A549 (cell line): ENCODE measurements around the gene TMEM273. TPM values are rescaled to one million over a fixed set of nuclear protein-coding genes. Genes with fewer than 3 reads are reported as not detected.

Source experiments
- ATAC-seq, 2 experiments: fragments of 200-7000 bp in 1 of 2; fragments of >200 bp in 1 of 2; cut with Nextera tagmentation in 1 of 2; cut with Tn5 transposase in 1 of 2; 3 replicates each; pipeline versions ENCODE4 v1.8.0 to v1.9.1; 2018 to 2020; ENCODE audit warnings: mild to moderate bottlenecking in 1 of 2, moderate library complexity in 1 of 2
- CTCF ChIA-PET: fragments of 300-600 bp; sonication (Branson Sonifier 250); formaldehyde crosslinking; extraction: SDS; loops from one replicate; lab custom pipeline; 2021; ENCODE audit warnings: antibody characterized with exemption, inconsistent platforms; lab: Yijun Ruan, JAX
- POLR2A ChIA-PET: fragments of 350-600 bp; formaldehyde crosslinking; extraction: SDS; loops from one replicate; lab custom pipeline; 2021; ENCODE audit warnings: antibody characterized with exemption, inconsistent platforms; lab: Yijun Ruan, JAX
- DNase-seq, 2 experiments: peaks; one replicate each; pipeline versions ENCODE4 v3.0.0 to v3.0.0-alpha.2; 2011 to 2016; ENCODE audit warnings: low read depth in 1 of 2, low spot score in 1 of 2
- FAIRE-seq: peaks from 2 replicates; lab custom pipeline; 2011; peaks lifted over from hg19 to GRCh38; lab: Jason Lieb, UNC
- H3K27ac ChIP-seq, 2 experiments: fragments of >200 bp; sonication (Bioruptor Twin); formaldehyde crosslinking; 3 replicates each; pipeline ENCODE4 v1.5.1; 2016 to 2017
- H3K4me1 ChIP-seq: fragments of >200 bp; sonication (Bioruptor Twin); formaldehyde crosslinking; 3 replicates; pipeline ENCODE4 v1.6.1; 2016
- H3K4me2 ChIP-seq: fragments of >200 bp; sonication (Bioruptor Twin); formaldehyde crosslinking; 3 replicates; pipeline ENCODE4 v1.6.1; 2016
- H3K4me3 ChIP-seq: fragments of >200 bp; sonication (Bioruptor Twin); formaldehyde crosslinking; 3 replicates; pipeline ENCODE4 v1.5.1; 2016
- H3K9me3 ChIP-seq: fragments of >200 bp; sonication (Bioruptor Twin); formaldehyde crosslinking; 3 replicates; pipeline ENCODE4 v1.6.1; 2016
- CBX2 ChIP-seq: fragments of 200-600 bp; sonication (generic); IDR thresholded peaks from 2 replicates; pipeline ENCODE4 v1.6.1; 2016; ENCODE audit warnings: low read depth, mild to moderate bottlenecking, borderline replicate concordance
- CEBPB ChIP-seq, 2 experiments: fragments of >200 bp in 1 of 2; sonication (Bioruptor Twin) in 1 of 2; formaldehyde crosslinking in 1 of 2; IDR thresholded peaks; 2 replicates each; pipeline ENCODE4 v1.6.1; 2012 to 2016
- CHD4 ChIP-seq: fragments of 200-600 bp; sonication (generic); IDR thresholded peaks from 2 replicates; pipeline ENCODE4 v1.6.1; 2016; ENCODE audit warnings: antibody characterized with exemption, mild to moderate bottlenecking, borderline replicate concordance
- EHF ChIP-seq: fragments of 250-450 bp; sonication (Bioruptor Pico); IDR thresholded peaks from 2 replicates; pipeline ENCODE4 v1.5.0; 2020; ENCODE audit warnings: mild to moderate bottlenecking
- EHMT2 ChIP-seq: fragments of 200-600 bp; sonication (generic); IDR thresholded peaks from 2 replicates; pipeline ENCODE4 v1.6.1; 2016; ENCODE audit warnings: antibody characterized with exemption, low read depth, mild to moderate bottlenecking, moderate library complexity
- ELK1 ChIP-seq: fragments of 150-350 bp; IDR thresholded peaks from 2 replicates; pipeline ENCODE4 v1.6.1; 2014; ENCODE audit warnings: low read depth, mild to moderate bottlenecking, low read length
- EP300 ChIP-seq, 2 experiments: fragments of >200 bp; sonication (Bioruptor Twin); formaldehyde crosslinking; IDR thresholded peaks; 2 replicates in 1 of 2; 3 replicates in 1 of 2; pipeline ENCODE4 v1.6.1; 2016 to 2017
- ESRRA ChIP-seq: fragments of 150-350 bp; IDR thresholded peaks from 2 replicates; pipeline ENCODE4 v1.6.1; 2014; ENCODE audit warnings: mild to moderate bottlenecking, low read length, borderline replicate concordance
- FOSB ChIP-seq: fragments of 250-450 bp; sonication (Bioruptor Pico); IDR thresholded peaks from 2 replicates; pipeline ENCODE4 v1.5.0; 2020; ENCODE audit warnings: mild to moderate bottlenecking, moderate library complexity
- FOSL2 ChIP-seq, 2 experiments: fragments of 450-650 bp in 1 of 2; fragments of >200 bp in 1 of 2; sonication (Bioruptor Twin) in 1 of 2; formaldehyde crosslinking; IDR thresholded peaks; 2 replicates each; pipeline versions ENCODE4 v1.5.0 to v1.6.1; 2016 to 2020; ENCODE audit warnings: mild to moderate bottlenecking in 1 of 2, moderate library complexity in 1 of 2
- HDAC2 ChIP-seq: fragments of 200-600 bp; sonication (generic); IDR thresholded peaks from 2 replicates; pipeline ENCODE4 v1.6.1; 2016
- HEYL ChIP-seq: fragments of 250-450 bp; sonication (Bioruptor Pico); IDR thresholded peaks from 2 replicates; pipeline ENCODE4 v1.8.0; 2021; ENCODE audit warnings: mild to moderate bottlenecking, moderate library complexity
- HOXB5 ChIP-seq: fragments of 250-450 bp; sonication (Bioruptor Pico); IDR thresholded peaks from 2 replicates; pipeline ENCODE4 v1.5.0; 2020; ENCODE audit warnings: mild to moderate bottlenecking, moderate library complexity
- JUN ChIP-seq, 2 experiments: fragments of >200 bp; sonication (Bioruptor Twin); formaldehyde crosslinking; IDR thresholded peaks; 2 replicates in 1 of 2; 3 replicates in 1 of 2; pipeline ENCODE4 v1.6.1; 2016 to 2017
- KDM1A ChIP-seq: fragments of 200-600 bp; sonication (generic); IDR thresholded peaks from 2 replicates; pipeline ENCODE4 v1.6.1; 2016; ENCODE audit warnings: low read depth, mild to moderate bottlenecking
- MAZ ChIP-seq: fragments of 150-350 bp; IDR thresholded peaks from 2 replicates; pipeline ENCODE4 v1.6.1; 2014; ENCODE audit warnings: antibody characterized with exemption, low read depth, low read length, borderline replicate concordance
- MYC ChIP-seq: IDR thresholded peaks from 2 replicates; pipeline ENCODE4 v1.6.1; 2012; ENCODE audit warnings: mild to moderate bottlenecking, inconsistent platforms, low read length, improper control_type of control experiment, borderline replicate concordance
- NFE2L2 ChIP-seq: fragments of 150-350 bp; conservative IDR thresholded peaks from 2 replicates; pipeline ENCODE4 v1.6.1; 2014; ENCODE audit warnings: low read length
- POLR2A ChIP-seq: IDR thresholded peaks from 2 replicates; pipeline ENCODE4 v1.6.1; 2012; ENCODE audit warnings: mild to moderate bottlenecking, low read length
- RAD21 ChIP-seq, 2 experiments: fragments of >200 bp in 1 of 2; sonication (Bioruptor Twin) in 1 of 2; formaldehyde crosslinking in 1 of 2; IDR thresholded peaks in 1 of 2; conservative IDR thresholded peaks in 1 of 2; 2 replicates in 1 of 2; 3 replicates in 1 of 2; pipeline ENCODE4 v1.6.1; 2012 to 2018; ENCODE audit warnings: inconsistent platforms in 1 of 2
- RNF2 ChIP-seq: fragments of 200-600 bp; sonication (generic); IDR thresholded peaks from 2 replicates; pipeline ENCODE4 v1.6.1; 2016; ENCODE audit warnings: low read depth, mild to moderate bottlenecking, antibody characterized with exemption, moderate library complexity, borderline replicate concordance
- SMC3 ChIP-seq: fragments of >200 bp; sonication (Bioruptor Twin); formaldehyde crosslinking; IDR thresholded peaks from 3 replicates; pipeline ENCODE4 v1.6.1; 2018; ENCODE audit warnings: inconsistent platforms
- TFCP2L1 ChIP-seq: fragments of 250-450 bp; sonication (Bioruptor Pico); IDR thresholded peaks from 2 replicates; pipeline ENCODE4 v1.5.0; 2021; ENCODE audit warnings: mild to moderate bottlenecking
- TP53 ChIP-seq: fragments of 250-450 bp; sonication (Bioruptor Pico); IDR thresholded peaks from 2 replicates; pipeline ENCODE4 v1.5.0; 2021; ENCODE audit warnings: mild to moderate bottlenecking, moderate library complexity
- WGBS: methylation state at CpG from one replicate; pipeline ENCODE4 v1.1.6; 2017; ENCODE audit errors: missing lambda C conversion rate; 5-methylcytosine and 5-hydroxymethylcytosine counted together
- polyA plus RNA-seq, 4 experiments: library from polyadenylated mRNA; depleted of rRNA in 3 of 4; stranded (reverse); fragments of >200 nt; fragmentation: RNase III in 1 of 4; extraction: RNeasy Plus Mini Kit Qiagen cat#74134 plus additional on column Dnase treatment in 1 of 4; gene quantifications; 2 replicates in 3 of 4; 3 replicates in 1 of 4; pipeline ENCODE4 v1.2.3, GENCODE V29; 2011 to 2017
- TF ChIP-seq, protein P1 (sequence below): fragments of 250-450 bp; sonication (Bioruptor Pico); IDR thresholded peaks from 2 replicates; pipeline ENCODE4 v1.5.0; 2020; ENCODE audit warnings: low read depth, mild to moderate bottlenecking, moderate library complexity
- TF ChIP-seq, protein P2 (sequence below): IDR thresholded peaks from 2 replicates; pipeline ENCODE4 v1.6.1; 2012
- TF ChIP-seq, protein P3 (sequence below): IDR thresholded peaks from 2 replicates; pipeline ENCODE4 v1.6.1; 2012
- TF ChIP-seq, protein P4 (sequence below): fragments of >200 bp; sonication (Bioruptor Twin); formaldehyde crosslinking; IDR thresholded peaks from 2 replicates; pipeline ENCODE4 v1.6.1; 2016

The TMEM273 gene
- polyA plus RNA-seq, 2 of the 4 experiments (the other 2 are of a cell fraction) = not detected

DNA sequence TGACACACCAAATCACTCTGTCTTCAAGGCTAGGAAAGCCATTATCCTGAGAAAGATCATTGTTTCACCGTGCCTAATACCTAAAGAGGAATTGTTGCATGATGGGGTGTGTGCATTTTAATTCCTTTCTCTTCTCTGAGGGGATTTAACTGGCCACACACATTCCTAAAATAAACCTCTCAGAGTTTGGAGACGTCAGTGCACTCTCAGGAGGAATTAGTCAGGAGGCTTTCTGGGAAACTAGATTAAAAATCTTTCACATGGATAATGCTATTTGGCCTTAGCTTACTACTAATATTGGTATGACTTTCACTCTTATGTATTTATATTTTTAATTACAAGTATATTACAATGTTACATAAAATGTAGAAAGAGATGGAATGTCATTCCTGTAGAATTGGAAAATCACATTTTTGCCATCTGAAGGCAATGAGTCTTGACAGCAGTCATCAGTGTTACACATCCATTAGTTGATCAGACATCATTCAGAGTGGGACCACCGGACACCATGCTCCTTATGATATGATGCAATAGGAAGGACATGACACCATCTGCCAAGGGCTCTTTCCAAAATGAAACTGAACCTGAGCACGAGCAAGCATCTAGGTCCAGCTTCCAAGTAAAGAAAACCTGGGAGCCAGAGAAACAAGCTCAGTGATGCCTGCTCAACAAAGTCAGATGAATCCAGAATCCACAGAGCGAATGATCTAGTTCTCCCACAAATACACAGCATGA lies 43.1 kb upstream of the TMEM273 start (continued):
- TF ChIP-seq HDAC2 (no peak), CEBPB (IDR thresholded peaks at IDR 0.05) (no peak), KDM1A (no peak), SMC3 (no peak), TP53 (CRISPR knock-in tag) (no peak), HOXB5 (CRISPR knock-in tag) (no peak), ELK1 (no peak), TFCP2L1 (CRISPR knock-in tag) (no peak), EP300 (IDR thresholded peaks at IDR 0.05) (no peak)

- ATAC-seq = no peak
- CTCF ChIA-PET = no interaction called here
These were observed 41.8 kb upstream of the TMEM273 start for GRCh38 chr10:49230004-49230403.

GRCh38 chr10:49228677-49229076 lies 40.5 kb upstream of the TMEM273 start:
- Histone ChIP-seq H3K27ac (no peak overlapping the region), H3K4me3 (no peak overlapping the region), H3K9me3 (no peaks in the 10 kb centered on the region), H3K4me1 (no peaks in the 10 kb centered on the region), H3K4me2 (no peak overlapping the region)
- TF ChIP-seq FOSB (no peak), CBX2 (no peak), FOSL2 (IDR thresholded peaks at IDR 0.05) (no peak), FOSL2 (CRISPR knock-in tag; IDR thresholded peaks at IDR 0.05) (no peak), RAD21 (conservative IDR thresholded peaks at IDR 0.05 in 1 of 2, IDR thresholded peaks at IDR 0.05 in 1 of 2) (no peak), MAZ (no peak)
- ATAC-seq = peak in 1 of 2 experiments; percentile 33; a peak in 1 of 6 replicates
- ChIA-PET POLR2A (no interaction called here), CTCF (interaction anchor here (0.8 to 1.1 kb wide), 2 partner anchors 40 to 283 kb away, joined by 3 read pairs; no protein-coding TSS in a partner anchor)
- WGBS = 62% methylated on average over 20 of the region's 20 CpGs
- no peak for DNase-seq
- FAIRE-seq = no peak

More at GRCh38 chr10:49230004-49230403, 41.8 kb upstream of the TMEM273 start:
- no peaks in the 10 kb centered on the region for H3K9me3 ChIP-seq
- no peak for FAIRE-seq
- WGBS = 8% methylated on average over 7 of the region's 7 CpGs
- no peak for TF ChIP-seq MAZ
- TF ChIP-seq MYC = no peak
- TF ChIP-seq CHD4 = no peak
- TF ChIP-seq POLR2A = no peak
- no peak for TF ChIP-seq FOSL2 (IDR thresholded peaks at IDR 0.05)
- TF ChIP-seq FOSL2 (CRISPR knock-in tag; IDR thresholded peaks at IDR 0.05) = no peak
- TF ChIP-seq KDM1A = no peak
- no peak for TF ChIP-seq RNF2
- TF ChIP-seq ESRRA = no peak
- TF ChIP-seq, protein P1, sequence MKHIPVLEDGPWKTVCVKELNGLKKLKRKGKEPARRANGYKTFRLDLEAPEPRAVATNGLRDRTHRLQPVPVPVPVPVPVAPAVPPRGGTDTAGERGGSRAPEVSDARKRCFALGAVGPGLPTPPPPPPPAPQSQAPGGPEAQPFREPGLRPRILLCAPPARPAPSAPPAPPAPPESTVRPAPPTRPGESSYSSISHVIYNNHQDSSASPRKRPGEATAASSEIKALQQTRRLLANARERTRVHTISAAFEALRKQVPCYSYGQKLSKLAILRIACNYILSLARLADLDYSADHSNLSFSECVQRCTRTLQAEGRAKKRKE (CRISPR knock-in tag) = no peak
- no peak for TF ChIP-seq HEYL
- no peak for TF ChIP-seq EHMT2
- TF ChIP-seq, protein P2, sequence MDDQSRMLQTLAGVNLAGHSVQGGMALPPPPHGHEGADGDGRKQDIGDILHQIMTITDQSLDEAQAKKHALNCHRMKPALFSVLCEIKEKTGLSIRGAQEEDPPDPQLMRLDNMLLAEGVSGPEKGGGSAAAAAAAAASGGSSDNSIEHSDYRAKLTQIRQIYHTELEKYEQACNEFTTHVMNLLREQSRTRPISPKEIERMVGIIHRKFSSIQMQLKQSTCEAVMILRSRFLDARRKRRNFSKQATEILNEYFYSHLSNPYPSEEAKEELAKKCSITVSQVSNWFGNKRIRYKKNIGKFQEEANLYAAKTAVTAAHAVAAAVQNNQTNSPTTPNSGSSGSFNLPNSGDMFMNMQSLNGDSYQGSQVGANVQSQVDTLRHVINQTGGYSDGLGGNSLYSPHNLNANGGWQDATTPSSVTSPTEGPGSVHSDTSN = no peak
- TF ChIP-seq, protein P3, sequence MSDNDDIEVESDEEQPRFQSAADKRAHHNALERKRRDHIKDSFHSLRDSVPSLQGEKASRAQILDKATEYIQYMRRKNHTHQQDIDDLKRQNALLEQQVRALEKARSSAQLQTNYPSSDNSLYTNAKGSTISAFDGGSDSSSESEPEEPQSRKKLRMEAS = no peak
- no peak for TF ChIP-seq EHF (CRISPR knock-in tag)
- TF ChIP-seq, protein P4, sequence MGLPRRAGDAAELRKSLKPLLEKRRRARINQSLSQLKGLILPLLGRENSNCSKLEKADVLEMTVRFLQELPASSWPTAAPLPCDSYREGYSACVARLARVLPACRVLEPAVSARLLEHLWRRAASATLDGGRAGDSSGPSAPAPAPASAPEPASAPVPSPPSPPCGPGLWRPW = no peak
- TF ChIP-seq NFE2L2 = no peak
- TF ChIP-seq FOSB = no peak
- TF ChIP-seq JUN (IDR thresholded peaks at IDR 0.05) = no peak
- no peak overlapping the region for H3K27ac ChIP-seq
- POLR2A ChIA-PET = no interaction called here
- H3K4me1 ChIP-seq = no peaks in the 10 kb centered on the region
- no peak for DNase-seq
- no peak overlapping the region for H3K4me3 ChIP-seq
- H3K4me2 ChIP-seq = no peak overlapping the region
